WTC11 (cell line): ENCODE measurements around the gene DUOX2. TPM values are rescaled to one million over a fixed set of nuclear protein-coding genes. Genes with fewer than 3 reads are reported as not detected.

ENCODE experiments used
- ATAC-seq: fragments of 200-7000 bp; cut with Tn5 transposase; 2 replicates; pipeline ENCODE4 v1.10.0; 2021; ENCODE audit warnings: mild to moderate bottlenecking, moderate library complexity
- CTCF ChIA-PET: fragments of 300-600 bp; sonication (Branson Sonifier 250); formaldehyde crosslinking; loops from one replicate; lab custom pipeline; 2021; ENCODE audit warnings: antibody characterized with exemption; lab: Charles Lee
- POLR2A ChIA-PET: fragments of 350-600 bp; sonication (Branson Sonifier 250); formaldehyde crosslinking; loops from one replicate; lab custom pipeline; 2021; ENCODE audit warnings: antibody characterized with exemption; lab: Charles Lee
- DNase-seq: peaks from one replicate; pipeline ENCODE4 v3.0.0; 2021; ENCODE audit warnings: low spot score
- H3K27ac Mint-ChIP-seq: 2 replicates; pipeline ENCODE4 v1.8.0; 2021; ENCODE audit warnings: mixed read lengths
- H3K27me3 Mint-ChIP-seq: 2 replicates; pipeline ENCODE4 v1.8.0; 2021; ENCODE audit warnings: low read depth, mild to moderate bottlenecking, moderate library complexity, mixed read lengths
- H3K36me3 Mint-ChIP-seq: 2 replicates; pipeline ENCODE4 v1.8.0; 2021; ENCODE audit warnings: mixed read lengths
- H3K4me1 Mint-ChIP-seq: 2 replicates; pipeline ENCODE4 v1.8.0; 2022; ENCODE audit warnings: mixed read lengths
- H3K4me3 Mint-ChIP-seq: 2 replicates; pipeline ENCODE4 v1.8.0; 2021; ENCODE audit warnings: mild to moderate bottlenecking, moderate library complexity, mixed read lengths
- H3K9me3 Mint-ChIP-seq: 2 replicates; pipeline ENCODE4 v1.8.0; 2021; ENCODE audit warnings: mixed read lengths
- FOXP1 ChIP-seq: sonication (generic); formaldehyde crosslinking; IDR thresholded peaks from 2 replicates; pipeline ENCODE4 v1.8.0; 2022; ENCODE audit warnings: missing genetic modification reagents, mild to moderate bottlenecking, moderate library complexity, borderline replicate concordance
- MXD4 ChIP-seq: fragments of 250-450 bp; sonication (Bioruptor Pico); IDR thresholded peaks from 2 replicates; pipeline ENCODE4 v1.8.0; 2021; ENCODE audit warnings: mild to moderate bottlenecking, moderate library complexity, borderline replicate concordance
- NR1H2 ChIP-seq: sonication (generic); formaldehyde crosslinking; IDR thresholded peaks from 2 replicates; pipeline ENCODE4 v1.9.0; 2021; ENCODE audit warnings: mild to moderate bottlenecking, moderate library complexity, missing genetic modification reagents
- RORB ChIP-seq: fragments of 250-450 bp; sonication (Bioruptor Pico); IDR thresholded peaks from 2 replicates; pipeline ENCODE4 v1.9.0; 2021; ENCODE audit warnings: mild to moderate bottlenecking
- SMAD4 ChIP-seq: sonication (generic); formaldehyde crosslinking; IDR thresholded peaks from 2 replicates; pipeline ENCODE4 v1.8.0; 2022; ENCODE audit warnings: mild to moderate bottlenecking, missing genetic modification reagents
- STAT6 ChIP-seq: sonication (generic); formaldehyde crosslinking; conservative IDR thresholded peaks from 2 replicates; pipeline ENCODE4 v1.8.1; 2023; ENCODE audit warnings: mild to moderate bottlenecking, low read depth, missing genetic modification reagents, moderate library complexity
- TCF7 ChIP-seq: sonication (generic); formaldehyde crosslinking; IDR thresholded peaks from 2 replicates; pipeline ENCODE4 v1.8.0; 2022; ENCODE audit warnings: mild to moderate bottlenecking, low read depth, missing genetic modification reagents, moderate library complexity
- TP53 ChIP-seq: sonication (generic); formaldehyde crosslinking; IDR thresholded peaks from 2 replicates; pipeline ENCODE4 v1.8.1; 2023; ENCODE audit warnings: mild to moderate bottlenecking, missing genetic modification reagents
- ZNF232 ChIP-seq: sonication (generic); formaldehyde crosslinking; IDR thresholded peaks from 2 replicates; pipeline ENCODE4 v1.8.0; 2022; ENCODE audit warnings: mild to moderate bottlenecking, missing genetic modification reagents
- ZNF263 ChIP-seq: sonication (generic); formaldehyde crosslinking; IDR thresholded peaks from 2 replicates; pipeline ENCODE4 v1.8.1; 2022; ENCODE audit warnings: low read depth, mild to moderate bottlenecking, moderate library complexity, missing genetic modification reagents
- ZNF317 ChIP-seq: sonication (generic); formaldehyde crosslinking; IDR thresholded peaks from 2 replicates; pipeline ENCODE4 v1.8.1; 2023; ENCODE audit warnings: low read depth, mild to moderate bottlenecking, moderate library complexity, missing genetic modification reagents, borderline replicate concordance
- total RNA-seq: library from RNA; stranded (reverse); gene quantifications from 3 replicates; pipeline ENCODE4 v1.2.3, GENCODE V29; 2021
- TF ChIP-seq, protein P1 (sequence below): sonication (generic); formaldehyde crosslinking; IDR thresholded peaks from 2 replicates; pipeline ENCODE4 v1.8.0; 2022; ENCODE audit warnings: missing genetic modification reagents
- TF ChIP-seq, protein P2 (sequence below): sonication (generic); formaldehyde crosslinking; IDR thresholded peaks from 2 replicates; pipeline ENCODE4 v1.8.1; 2023; ENCODE audit warnings: mild to moderate bottlenecking, moderate library complexity, missing genetic modification reagents
- TF ChIP-seq, protein P3 (sequence below): fragments of 250-450 bp; sonication (Bioruptor Pico); IDR thresholded peaks from 2 replicates; pipeline ENCODE4 v1.8.0; 2021; ENCODE audit warnings: mild to moderate bottlenecking
- TF ChIP-seq, protein P4 (sequence below): fragments of 250-450 bp; sonication (Bioruptor Pico); IDR thresholded peaks from 2 replicates; pipeline ENCODE4 v1.9.0; 2021; ENCODE audit warnings: mild to moderate bottlenecking
- TF ChIP-seq, protein P5 (sequence below): sonication (generic); formaldehyde crosslinking; IDR thresholded peaks from 2 replicates; pipeline ENCODE4 v1.8.1; 2023; ENCODE audit warnings: mild to moderate bottlenecking, missing genetic modification reagents, borderline replicate concordance

Gene DUOX2
- total RNA-seq, 1 experiment from 2014 or later, result 0.13 TPM

- no peaks in the 10 kb centered on the region for H3K36me3 Mint-ChIP-seq
- TF ChIP-seq STAT6 (CRISPR knock-in tag) (no peak), TP53 (peak; percentile 43; the same call in 1 of the 2 replicates)
- TF ChIP-seq, protein P1, sequence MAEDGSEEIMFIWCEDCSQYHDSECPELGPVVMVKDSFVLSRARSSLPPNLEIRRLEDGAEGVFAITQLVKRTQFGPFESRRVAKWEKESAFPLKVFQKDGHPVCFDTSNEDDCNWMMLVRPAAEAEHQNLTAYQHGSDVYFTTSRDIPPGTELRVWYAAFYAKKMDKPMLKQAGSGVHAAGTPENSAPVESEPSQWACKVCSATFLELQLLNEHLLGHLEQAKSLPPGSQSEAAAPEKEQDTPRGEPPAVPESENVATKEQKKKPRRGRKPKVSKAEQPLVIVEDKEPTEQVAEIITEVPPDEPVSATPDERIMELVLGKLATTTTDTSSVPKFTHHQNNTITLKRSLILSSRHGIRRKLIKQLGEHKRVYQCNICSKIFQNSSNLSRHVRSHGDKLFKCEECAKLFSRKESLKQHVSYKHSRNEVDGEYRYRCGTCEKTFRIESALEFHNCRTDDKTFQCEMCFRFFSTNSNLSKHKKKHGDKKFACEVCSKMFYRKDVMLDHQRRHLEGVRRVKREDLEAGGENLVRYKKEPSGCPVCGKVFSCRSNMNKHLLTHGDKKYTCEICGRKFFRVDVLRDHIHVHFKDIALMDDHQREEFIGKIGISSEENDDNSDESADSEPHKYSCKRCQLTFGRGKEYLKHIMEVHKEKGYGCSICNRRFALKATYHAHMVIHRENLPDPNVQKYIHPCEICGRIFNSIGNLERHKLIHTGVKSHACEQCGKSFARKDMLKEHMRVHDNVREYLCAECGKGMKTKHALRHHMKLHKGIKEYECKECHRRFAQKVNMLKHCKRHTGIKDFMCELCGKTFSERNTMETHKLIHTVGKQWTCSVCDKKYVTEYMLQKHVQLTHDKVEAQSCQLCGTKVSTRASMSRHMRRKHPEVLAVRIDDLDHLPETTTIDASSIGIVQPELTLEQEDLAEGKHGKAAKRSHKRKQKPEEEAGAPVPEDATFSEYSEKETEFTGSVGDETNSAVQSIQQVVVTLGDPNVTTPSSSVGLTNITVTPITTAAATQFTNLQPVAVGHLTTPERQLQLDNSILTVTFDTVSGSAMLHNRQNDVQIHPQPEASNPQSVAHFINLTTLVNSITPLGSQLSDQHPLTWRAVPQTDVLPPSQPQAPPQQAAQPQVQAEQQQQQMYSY (CRISPR knock-in tag), result no peak
- TF ChIP-seq, protein P2, sequence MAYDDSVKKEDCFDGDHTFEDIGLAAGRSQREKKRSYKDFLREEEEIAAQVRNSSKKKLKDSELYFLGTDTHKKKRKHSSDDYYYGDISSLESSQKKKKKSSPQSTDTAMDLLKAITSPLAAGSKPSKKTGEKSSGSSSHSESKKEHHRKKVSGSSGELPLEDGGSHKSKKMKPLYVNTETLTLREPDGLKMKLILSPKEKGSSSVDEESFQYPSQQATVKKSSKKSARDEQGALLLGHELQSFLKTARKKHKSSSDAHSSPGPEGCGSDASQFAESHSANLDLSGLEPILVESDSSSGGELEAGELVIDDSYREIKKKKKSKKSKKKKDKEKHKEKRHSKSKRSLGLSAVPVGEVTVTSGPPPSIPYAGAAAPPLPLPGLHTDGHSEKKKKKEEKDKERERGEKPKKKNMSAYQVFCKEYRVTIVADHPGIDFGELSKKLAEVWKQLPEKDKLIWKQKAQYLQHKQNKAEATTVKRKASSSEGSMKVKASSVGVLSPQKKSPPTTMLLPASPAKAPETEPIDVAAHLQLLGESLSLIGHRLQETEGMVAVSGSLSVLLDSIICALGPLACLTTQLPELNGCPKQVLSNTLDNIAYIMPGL (CRISPR knock-in tag), result 0 out of 2 replicates have a peak, but pooled peaks have one; percentile 20
- ATAC-seq (peak; percentile 46), DNase-seq (no peak)
- H3K4me1 Mint-ChIP-seq, result peaks cover 5% of the 10 kb centered on the region
- no peak overlapping the region for H3K27ac Mint-ChIP-seq
- H3K4me3 Mint-ChIP-seq, result peak overlapping the region; percentile 71
- POLR2A ChIA-PET, result interaction anchor here (1.5 kb wide), 1 partner anchor 82 kb away, joined by 4 read pairs; no protein-coding TSS in a partner anchor
- CTCF ChIA-PET, result interaction anchor here (0.5 to 11.0 kb wide), 6 partner anchors 14 to 251 kb away, joined by 3 to 231 read pairs (median 4); partner anchors contain the start of genes DUOX2 and DUOXA2
- H3K9me3 Mint-ChIP-seq, result no peaks in the 10 kb centered on the region
- peaks cover 99% of the 10 kb centered on the region for H3K27me3 Mint-ChIP-seq
These were observed 15.1 kb upstream of the DUOX2 start for GRCh38 chr15:45128971-45129639.

- Mint-ChIP-seq H3K4me1 (peaks cover 5% of the 10 kb centered on the region), H3K27me3 (peaks cover 99% of the 10 kb centered on the region), H3K36me3 (no peaks in the 10 kb centered on the region), H3K4me3 (no peak overlapping the region), H3K9me3 (no peaks in the 10 kb centered on the region), H3K27ac (no peak overlapping the region)
- no peak for ATAC-seq
- POLR2A ChIA-PET, result interaction anchor here (0.6 kb wide), 1 partner anchor 240 kb away, joined by 3 read pairs; no protein-coding TSS in a partner anchor
- CTCF ChIA-PET, result interaction anchor here (0.6 to 11.0 kb wide), 24 partner anchors 9 to 276 kb away, joined by 3 to 231 read pairs (median 5); partner anchors contain the start of genes DUOX2 and DUOXA2
- no peak for DNase-seq
- no peak for TF ChIP-seq TCF7 (CRISPR knock-in tag)
- TF ChIP-seq, protein P3, sequence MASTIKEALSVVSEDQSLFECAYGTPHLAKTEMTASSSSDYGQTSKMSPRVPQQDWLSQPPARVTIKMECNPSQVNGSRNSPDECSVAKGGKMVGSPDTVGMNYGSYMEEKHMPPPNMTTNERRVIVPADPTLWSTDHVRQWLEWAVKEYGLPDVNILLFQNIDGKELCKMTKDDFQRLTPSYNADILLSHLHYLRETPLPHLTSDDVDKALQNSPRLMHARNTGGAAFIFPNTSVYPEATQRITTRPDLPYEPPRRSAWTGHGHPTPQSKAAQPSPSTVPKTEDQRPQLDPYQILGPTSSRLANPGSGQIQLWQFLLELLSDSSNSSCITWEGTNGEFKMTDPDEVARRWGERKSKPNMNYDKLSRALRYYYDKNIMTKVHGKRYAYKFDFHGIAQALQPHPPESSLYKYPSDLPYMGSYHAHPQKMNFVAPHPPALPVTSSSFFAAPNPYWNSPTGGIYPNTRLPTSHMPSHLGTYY (CRISPR knock-in tag), result no peak
- TF ChIP-seq FOXP1 (CRISPR knock-in tag), result no peak
- no peak for TF ChIP-seq RORB (CRISPR knock-in tag)
- no peak for TF ChIP-seq NR1H2 (CRISPR knock-in tag)
- TF ChIP-seq MXD4 (CRISPR knock-in tag), result no peak
- TF ChIP-seq, protein P4, sequence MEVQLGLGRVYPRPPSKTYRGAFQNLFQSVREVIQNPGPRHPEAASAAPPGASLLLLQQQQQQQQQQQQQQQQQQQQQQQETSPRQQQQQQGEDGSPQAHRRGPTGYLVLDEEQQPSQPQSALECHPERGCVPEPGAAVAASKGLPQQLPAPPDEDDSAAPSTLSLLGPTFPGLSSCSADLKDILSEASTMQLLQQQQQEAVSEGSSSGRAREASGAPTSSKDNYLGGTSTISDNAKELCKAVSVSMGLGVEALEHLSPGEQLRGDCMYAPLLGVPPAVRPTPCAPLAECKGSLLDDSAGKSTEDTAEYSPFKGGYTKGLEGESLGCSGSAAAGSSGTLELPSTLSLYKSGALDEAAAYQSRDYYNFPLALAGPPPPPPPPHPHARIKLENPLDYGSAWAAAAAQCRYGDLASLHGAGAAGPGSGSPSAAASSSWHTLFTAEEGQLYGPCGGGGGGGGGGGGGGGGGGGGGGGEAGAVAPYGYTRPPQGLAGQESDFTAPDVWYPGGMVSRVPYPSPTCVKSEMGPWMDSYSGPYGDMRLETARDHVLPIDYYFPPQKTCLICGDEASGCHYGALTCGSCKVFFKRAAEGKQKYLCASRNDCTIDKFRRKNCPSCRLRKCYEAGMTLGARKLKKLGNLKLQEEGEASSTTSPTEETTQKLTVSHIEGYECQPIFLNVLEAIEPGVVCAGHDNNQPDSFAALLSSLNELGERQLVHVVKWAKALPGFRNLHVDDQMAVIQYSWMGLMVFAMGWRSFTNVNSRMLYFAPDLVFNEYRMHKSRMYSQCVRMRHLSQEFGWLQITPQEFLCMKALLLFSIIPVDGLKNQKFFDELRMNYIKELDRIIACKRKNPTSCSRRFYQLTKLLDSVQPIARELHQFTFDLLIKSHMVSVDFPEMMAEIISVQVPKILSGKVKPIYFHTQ (CRISPR knock-in tag), result no peak
- TF ChIP-seq, protein P5, sequence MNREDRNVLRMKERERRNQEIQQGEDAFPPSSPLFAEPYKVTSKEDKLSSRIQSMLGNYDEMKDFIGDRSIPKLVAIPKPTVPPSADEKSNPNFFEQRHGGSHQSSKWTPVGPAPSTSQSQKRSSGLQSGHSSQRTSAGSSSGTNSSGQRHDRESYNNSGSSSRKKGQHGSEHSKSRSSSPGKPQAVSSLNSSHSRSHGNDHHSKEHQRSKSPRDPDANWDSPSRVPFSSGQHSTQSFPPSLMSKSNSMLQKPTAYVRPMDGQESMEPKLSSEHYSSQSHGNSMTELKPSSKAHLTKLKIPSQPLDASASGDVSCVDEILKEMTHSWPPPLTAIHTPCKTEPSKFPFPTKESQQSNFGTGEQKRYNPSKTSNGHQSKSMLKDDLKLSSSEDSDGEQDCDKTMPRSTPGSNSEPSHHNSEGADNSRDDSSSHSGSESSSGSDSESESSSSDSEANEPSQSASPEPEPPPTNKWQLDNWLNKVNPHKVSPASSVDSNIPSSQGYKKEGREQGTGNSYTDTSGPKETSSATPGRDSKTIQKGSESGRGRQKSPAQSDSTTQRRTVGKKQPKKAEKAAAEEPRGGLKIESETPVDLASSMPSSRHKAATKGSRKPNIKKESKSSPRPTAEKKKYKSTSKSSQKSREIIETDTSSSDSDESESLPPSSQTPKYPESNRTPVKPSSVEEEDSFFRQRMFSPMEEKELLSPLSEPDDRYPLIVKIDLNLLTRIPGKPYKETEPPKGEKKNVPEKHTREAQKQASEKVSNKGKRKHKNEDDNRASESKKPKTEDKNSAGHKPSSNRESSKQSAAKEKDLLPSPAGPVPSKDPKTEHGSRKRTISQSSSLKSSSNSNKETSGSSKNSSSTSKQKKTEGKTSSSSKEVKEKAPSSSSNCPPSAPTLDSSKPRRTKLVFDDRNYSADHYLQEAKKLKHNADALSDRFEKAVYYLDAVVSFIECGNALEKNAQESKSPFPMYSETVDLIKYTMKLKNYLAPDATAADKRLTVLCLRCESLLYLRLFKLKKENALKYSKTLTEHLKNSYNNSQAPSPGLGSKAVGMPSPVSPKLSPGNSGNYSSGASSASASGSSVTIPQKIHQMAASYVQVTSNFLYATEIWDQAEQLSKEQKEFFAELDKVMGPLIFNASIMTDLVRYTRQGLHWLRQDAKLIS, result no peak
- no peak for TF ChIP-seq ZNF317
- no peak for TF ChIP-seq SMAD4 (CRISPR knock-in tag)
- no peak for TF ChIP-seq ZNF232 (CRISPR knock-in tag)
- TF ChIP-seq ZNF263, result no peak
These were observed 12.7 kb upstream of the DUOX2 start for GRCh38 chr15:45126535-45127158.
